HepG2 (cell line): Measurements from ENCODE around the gene ACADVL. TPM values are rescaled to one million over a fixed set of nuclear protein-coding genes. Genes with fewer than 3 reads are reported as not detected.

Source experiments
- AGO2 ChIP-seq: fragments of 200-400 bp; formaldehyde crosslinking; optimal IDR thresholded peaks from 2 replicates; pipeline ENCODE3; 2017; ENCODE audit warnings: mild to moderate bottlenecking, low read depth, low read length, moderate library complexity
- CHCHD3 ChIP-seq: sonication (generic); formaldehyde crosslinking; IDR thresholded peaks from 2 replicates; pipeline ENCODE4 v1.8.0; 2022; ENCODE audit warnings: mild to moderate bottlenecking, missing genetic modification reagents, moderate library complexity
- IKZF1 ChIP-seq: fragments of 450-650 bp; IDR thresholded peaks from 2 replicates; pipeline ENCODE4 v1.7.1; 2016
- KDM3A ChIP-seq: IDR thresholded peaks from 2 replicates; pipeline ENCODE4 v1.6.1; 2018; ENCODE audit warnings: low read depth, missing compliant biosample characterization
- KLF9 ChIP-seq: IDR thresholded peaks from 2 replicates; pipeline ENCODE4 v1.6.1; 2016; ENCODE audit warnings: low read depth
- MIER3 ChIP-seq: IDR thresholded peaks from 2 replicates; pipeline ENCODE4 v1.6.1; 2016; ENCODE audit warnings: missing compliant biosample characterization, borderline replicate concordance
- SPEN ChIP-seq: sonication (generic); formaldehyde crosslinking; IDR thresholded peaks from 2 replicates; pipeline ENCODE4 v1.5.1; 2020; ENCODE audit warnings: low read depth, mild to moderate bottlenecking, missing genetic modification reagents
- SUZ12 ChIP-seq: fragments of 150-350 bp; IDR thresholded peaks from 2 replicates; pipeline ENCODE4 v1.6.1; 2014; ENCODE audit warnings: low read depth, low read length
- U2AF2 ChIP-seq: fragments of 200-400 bp; formaldehyde crosslinking; IDR thresholded peaks from 2 replicates; pipeline ENCODE4 v1.6.1; 2017; ENCODE audit warnings: low read depth, mild to moderate bottlenecking, low read length
- ZBTB1 ChIP-seq: sonication (generic); formaldehyde crosslinking; IDR thresholded peaks from 2 replicates; pipeline ENCODE4 v1.4.0; 2020; ENCODE audit warnings: missing genetic modification reagents, borderline replicate concordance
- ZEB1 ChIP-seq: IDR thresholded peaks from 2 replicates; pipeline ENCODE4 v1.6.1; 2012; ENCODE audit warnings: mild to moderate bottlenecking, low read depth, inconsistent platforms; ENCODE audit not compliant: insufficient replicate concordance
- ZMYM4 ChIP-seq: sonication (generic); formaldehyde crosslinking; IDR thresholded peaks from 2 replicates; pipeline ENCODE4 v1.8.1; 2023; ENCODE audit warnings: mild to moderate bottlenecking, missing genetic modification reagents
- ZNF230 ChIP-seq: sonication (generic); formaldehyde crosslinking; IDR thresholded peaks from 2 replicates; pipeline ENCODE4 v1.4.0; 2020; ENCODE audit warnings: mild to moderate bottlenecking, missing genetic modification reagents
- ZNF263 ChIP-seq: sonication (generic); formaldehyde crosslinking; IDR thresholded peaks from 2 replicates; pipeline ENCODE4 v1.4.0; 2020; ENCODE audit warnings: missing genetic modification reagents
- ZNF709 ChIP-seq: sonication (generic); formaldehyde crosslinking; IDR thresholded peaks from 2 replicates; pipeline ENCODE4 v1.5.0; 2020; ENCODE audit warnings: mild to moderate bottlenecking, missing genetic modification reagents
- ZNF780A ChIP-seq: sonication (generic); formaldehyde crosslinking; IDR thresholded peaks from 2 replicates; pipeline ENCODE4 v1.8.0; 2022; ENCODE audit warnings: mild to moderate bottlenecking, missing genetic modification reagents, moderate library complexity
- ZNF841 ChIP-seq: sonication (generic); formaldehyde crosslinking; IDR thresholded peaks from 2 replicates; pipeline ENCODE4 v1.8.1; 2023; ENCODE audit warnings: missing genetic modification reagents, borderline replicate concordance
- polyA plus RNA-seq, 8 experiments: library from polyadenylated mRNA; depleted of rRNA in 3 of 8; stranded (reverse) in 7 of 8; unstranded in 1 of 8; fragments of >200 nt; fragmentation: Illumina TruSeq in 4 of 8; extraction: Trizol in 4 of 8; gene quantifications; 2 replicates each; pipeline versions ENCODE4 v1.2.1 to v1.2.3, GENCODE V29; 2011 to 2016; ENCODE audit warnings: low read depth in 4 of 8, missing spikeins in 1 of 8, mixed read lengths in 1 of 8; ENCODE audit not compliant: insufficient read depth in 1 of 8
- total RNA-seq, 5 experiments: library from RNA; depleted of rRNA; stranded (reverse); fragments of >200 nt; fragmentation: Illumina TruSeq; extraction: Trizol; gene quantifications; 2 replicates each; pipeline ENCODE4 v1.2.3, GENCODE V29; 2016; ENCODE audit warnings: low read depth in 1 of 5
- TF ChIP-seq, protein P1 (sequence below): sonication (generic); formaldehyde crosslinking; conservative IDR thresholded peaks from 2 replicates; pipeline ENCODE4 v1.8.0; 2022; ENCODE audit warnings: low read depth, missing genetic modification reagents
- TF ChIP-seq, protein P2 (sequence below): IDR thresholded peaks from 2 replicates; pipeline ENCODE4 v1.6.1; 2016; ENCODE audit warnings: low read depth, control low read depth
- TF ChIP-seq, protein P3 (sequence below): IDR thresholded peaks from 2 replicates; pipeline ENCODE4 v1.6.1; 2018; ENCODE audit warnings: missing genetic modification reagents
- TF ChIP-seq, protein P4 (sequence below): sonication (generic); formaldehyde crosslinking; IDR thresholded peaks from 2 replicates; pipeline ENCODE4 v1.8.0; 2022; ENCODE audit warnings: mild to moderate bottlenecking, missing genetic modification reagents, borderline replicate concordance
- TF ChIP-seq, protein P5 (sequence below): sonication (generic); formaldehyde crosslinking; IDR thresholded peaks from 2 replicates; pipeline ENCODE4 v1.5.1; 2020; ENCODE audit warnings: missing genetic modification reagents, mild to moderate bottlenecking, borderline replicate concordance
- TF ChIP-seq, protein P6 (sequence below): sonication (generic); formaldehyde crosslinking; IDR thresholded peaks from 2 replicates; pipeline ENCODE4 v1.4.0; 2020; ENCODE audit warnings: missing genetic modification reagents, borderline replicate concordance

Gene ACADVL
- total and polyA plus RNA-seq, 2 of the 13 experiments (the other 11 are each of a cell fraction or from before 2014, with no cell fraction given) = 219 to 412 TPM

DNA sequence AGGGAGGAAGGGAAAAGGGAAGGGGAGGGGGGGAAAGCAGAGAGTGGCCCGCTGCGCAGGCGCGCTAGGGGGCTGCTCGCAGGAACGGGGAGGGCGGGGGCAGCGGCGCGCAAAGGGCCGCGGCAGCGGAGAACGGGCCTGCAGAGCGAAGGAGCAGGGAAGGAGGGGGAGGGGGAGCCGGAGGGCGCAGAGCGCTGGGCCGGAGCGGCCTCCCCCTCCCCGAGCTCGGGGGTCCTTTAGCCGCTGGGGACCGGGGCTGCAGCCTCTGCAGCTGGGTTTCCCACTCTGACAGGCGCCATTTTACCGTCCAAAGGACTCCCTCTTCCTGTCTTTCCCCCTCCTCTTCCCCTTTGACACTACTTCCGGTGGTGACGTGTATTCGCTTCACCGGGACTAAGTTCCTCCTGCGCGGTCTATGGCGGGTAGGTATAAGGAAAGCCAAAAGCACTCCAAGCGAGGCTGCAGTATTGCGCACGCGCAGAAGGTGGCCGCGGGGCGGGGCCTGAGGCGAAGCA is 32.0 kb downstream of the ACADVL start, which contains the start of gene CTDNEP1 (continued):
- TF ChIP-seq ZNF230 (CRISPR knock-in tag) (no peak), MIER3 (CRISPR knock-in tag) (no peak; the same call in none of the 2 replicates), KDM3A (CRISPR knock-in tag) (no peak), ZNF263 (CRISPR knock-in tag) (no peak), U2AF2 (no peak), CHCHD3 (CRISPR knock-in tag) (no peak), KLF9 (CRISPR knock-in tag) (no peak), ZBTB1 (no peak), ZNF780A (CRISPR knock-in tag) (no peak), ZNF709 (CRISPR knock-in tag) (no peak), SPEN (CRISPR knock-in tag) (no peak), ZEB1 (no peak), ZMYM4 (CRISPR knock-in tag) (no peak), SUZ12 (no peak), AGO2 (no peak), ZNF841 (CRISPR knock-in tag) (no peak), IKZF1 (no peak)
- TF ChIP-seq, protein P1, sequence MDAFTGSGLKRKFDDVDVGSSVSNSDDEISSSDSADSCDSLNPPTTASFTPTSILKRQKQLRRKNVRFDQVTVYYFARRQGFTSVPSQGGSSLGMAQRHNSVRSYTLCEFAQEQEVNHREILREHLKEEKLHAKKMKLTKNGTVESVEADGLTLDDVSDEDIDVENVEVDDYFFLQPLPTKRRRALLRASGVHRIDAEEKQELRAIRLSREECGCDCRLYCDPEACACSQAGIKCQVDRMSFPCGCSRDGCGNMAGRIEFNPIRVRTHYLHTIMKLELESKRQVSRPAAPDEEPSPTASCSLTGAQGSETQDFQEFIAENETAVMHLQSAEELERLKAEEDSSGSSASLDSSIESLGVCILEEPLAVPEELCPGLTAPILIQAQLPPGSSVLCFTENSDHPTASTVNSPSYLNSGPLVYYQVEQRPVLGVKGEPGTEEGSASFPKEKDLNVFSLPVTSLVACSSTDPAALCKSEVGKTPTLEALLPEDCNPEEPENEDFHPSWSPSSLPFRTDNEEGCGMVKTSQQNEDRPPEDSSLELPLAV (CRISPR knock-in tag) = no peak
- TF ChIP-seq, protein P2, sequence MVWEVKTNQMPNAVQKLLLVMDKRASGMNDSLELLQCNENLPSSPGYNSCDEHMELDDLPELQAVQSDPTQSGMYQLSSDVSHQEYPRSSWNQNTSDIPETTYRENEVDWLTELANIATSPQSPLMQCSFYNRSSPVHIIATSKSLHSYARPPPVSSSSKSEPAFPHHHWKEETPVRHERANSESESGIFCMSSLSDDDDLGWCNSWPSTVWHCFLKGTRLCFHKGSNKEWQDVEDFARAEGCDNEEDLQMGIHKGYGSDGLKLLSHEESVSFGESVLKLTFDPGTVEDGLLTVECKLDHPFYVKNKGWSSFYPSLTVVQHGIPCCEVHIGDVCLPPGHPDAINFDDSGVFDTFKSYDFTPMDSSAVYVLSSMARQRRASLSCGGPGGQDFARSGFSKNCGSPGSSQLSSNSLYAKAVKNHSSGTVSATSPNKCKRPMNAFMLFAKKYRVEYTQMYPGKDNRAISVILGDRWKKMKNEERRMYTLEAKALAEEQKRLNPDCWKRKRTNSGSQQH = 0 out of 2 replicates have a peak, but pooled peaks have one; percentile 43
- TF ChIP-seq, protein P3, sequence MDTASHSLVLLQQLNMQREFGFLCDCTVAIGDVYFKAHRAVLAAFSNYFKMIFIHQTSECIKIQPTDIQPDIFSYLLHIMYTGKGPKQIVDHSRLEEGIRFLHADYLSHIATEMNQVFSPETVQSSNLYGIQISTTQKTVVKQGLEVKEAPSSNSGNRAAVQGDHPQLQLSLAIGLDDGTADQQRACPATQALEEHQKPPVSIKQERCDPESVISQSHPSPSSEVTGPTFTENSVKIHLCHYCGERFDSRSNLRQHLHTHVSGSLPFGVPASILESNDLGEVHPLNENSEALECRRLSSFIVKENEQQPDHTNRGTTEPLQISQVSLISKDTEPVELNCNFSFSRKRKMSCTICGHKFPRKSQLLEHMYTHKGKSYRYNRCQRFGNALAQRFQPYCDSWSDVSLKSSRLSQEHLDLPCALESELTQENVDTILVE (CRISPR knock-in tag) = no peak; the same call in 1 of the 2 replicates
- TF ChIP-seq, protein P4, sequence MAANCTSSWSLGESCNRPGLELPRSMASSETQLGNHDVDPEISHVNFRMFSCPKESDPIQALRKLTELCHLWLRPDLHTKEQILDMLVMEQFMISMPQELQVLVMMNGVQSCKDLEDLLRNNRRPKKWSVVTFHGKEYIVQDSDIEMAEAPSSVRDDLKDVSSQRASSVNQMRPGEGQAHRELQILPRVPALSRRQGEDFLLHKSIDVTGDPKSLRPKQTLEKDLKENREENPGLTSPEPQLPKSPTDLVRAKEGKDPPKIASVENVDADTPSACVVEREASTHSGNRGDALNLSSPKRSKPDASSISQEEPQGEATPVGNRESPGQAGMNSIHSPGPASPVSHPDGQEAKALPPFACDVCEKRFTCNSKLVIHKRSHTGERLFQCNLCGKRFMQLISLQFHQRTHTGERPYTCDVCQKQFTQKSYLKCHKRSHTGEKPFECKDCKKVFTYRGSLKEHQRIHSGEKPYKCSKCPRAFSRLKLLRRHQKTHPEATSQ (CRISPR knock-in tag) = no peak
- TF ChIP-seq, protein P5, sequence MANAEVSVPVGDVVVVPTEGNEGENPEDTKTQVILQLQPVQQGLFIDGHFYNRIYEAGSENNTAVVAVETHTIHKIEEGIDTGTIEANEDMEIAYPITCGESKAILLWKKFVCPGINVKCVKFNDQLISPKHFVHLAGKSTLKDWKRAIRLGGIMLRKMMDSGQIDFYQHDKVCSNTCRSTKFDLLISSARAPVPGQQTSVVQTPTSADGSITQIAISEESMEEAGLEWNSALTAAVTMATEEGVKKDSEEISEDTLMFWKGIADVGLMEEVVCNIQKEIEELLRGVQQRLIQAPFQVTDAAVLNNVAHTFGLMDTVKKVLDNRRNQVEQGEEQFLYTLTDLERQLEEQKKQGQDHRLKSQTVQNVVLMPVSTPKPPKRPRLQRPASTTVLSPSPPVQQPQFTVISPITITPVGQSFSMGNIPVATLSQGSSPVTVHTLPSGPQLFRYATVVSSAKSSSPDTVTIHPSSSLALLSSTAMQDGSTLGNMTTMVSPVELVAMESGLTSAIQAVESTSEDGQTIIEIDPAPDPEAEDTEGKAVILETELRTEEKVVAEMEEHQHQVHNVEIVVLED = no peak
- TF ChIP-seq, protein P6, sequence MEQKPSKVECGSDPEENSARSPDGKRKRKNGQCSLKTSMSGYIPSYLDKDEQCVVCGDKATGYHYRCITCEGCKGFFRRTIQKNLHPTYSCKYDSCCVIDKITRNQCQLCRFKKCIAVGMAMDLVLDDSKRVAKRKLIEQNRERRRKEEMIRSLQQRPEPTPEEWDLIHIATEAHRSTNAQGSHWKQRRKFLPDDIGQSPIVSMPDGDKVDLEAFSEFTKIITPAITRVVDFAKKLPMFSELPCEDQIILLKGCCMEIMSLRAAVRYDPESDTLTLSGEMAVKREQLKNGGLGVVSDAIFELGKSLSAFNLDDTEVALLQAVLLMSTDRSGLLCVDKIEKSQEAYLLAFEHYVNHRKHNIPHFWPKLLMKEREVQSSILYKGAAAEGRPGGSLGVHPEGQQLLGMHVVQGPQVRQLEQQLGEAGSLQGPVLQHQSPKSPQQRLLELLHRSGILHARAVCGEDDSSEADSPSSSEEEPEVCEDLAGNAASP = no peak
